NCI-H1105 (cell line): ENCODE data around the gene CUL2.
"Not testable (repeated sequence)": the region's sequence is repeated elsewhere in the genome, so short reads cannot be mapped to it uniquely, and the experiment has no call there.

Source experiments
- DNase-seq: peaks from one replicate; lab custom pipeline; 2025; lab: John Stamatoyannopoulos, UW

Gene CUL2

DNA sequence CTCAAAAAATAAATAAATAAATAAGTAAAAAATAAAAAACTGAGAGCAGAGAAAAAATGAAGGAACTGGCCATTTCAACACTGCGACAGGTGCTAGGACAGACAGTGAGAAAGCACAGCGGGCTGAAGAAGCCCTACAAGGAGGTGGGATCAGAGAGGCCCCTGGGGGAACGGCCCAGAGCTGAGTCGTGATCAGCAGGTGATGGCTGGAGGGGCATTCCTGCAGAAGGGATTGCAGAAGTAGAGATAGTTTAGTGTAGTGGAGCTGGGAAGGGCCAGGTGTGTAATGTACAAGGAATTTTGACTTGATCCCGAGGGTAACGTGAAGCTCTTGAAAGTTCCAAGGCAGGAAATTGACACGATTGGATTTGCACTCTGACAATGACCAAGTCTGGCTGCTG is 112.1 kb downstream of the CUL2 start:
- DNase-seq: no peak

DNA sequence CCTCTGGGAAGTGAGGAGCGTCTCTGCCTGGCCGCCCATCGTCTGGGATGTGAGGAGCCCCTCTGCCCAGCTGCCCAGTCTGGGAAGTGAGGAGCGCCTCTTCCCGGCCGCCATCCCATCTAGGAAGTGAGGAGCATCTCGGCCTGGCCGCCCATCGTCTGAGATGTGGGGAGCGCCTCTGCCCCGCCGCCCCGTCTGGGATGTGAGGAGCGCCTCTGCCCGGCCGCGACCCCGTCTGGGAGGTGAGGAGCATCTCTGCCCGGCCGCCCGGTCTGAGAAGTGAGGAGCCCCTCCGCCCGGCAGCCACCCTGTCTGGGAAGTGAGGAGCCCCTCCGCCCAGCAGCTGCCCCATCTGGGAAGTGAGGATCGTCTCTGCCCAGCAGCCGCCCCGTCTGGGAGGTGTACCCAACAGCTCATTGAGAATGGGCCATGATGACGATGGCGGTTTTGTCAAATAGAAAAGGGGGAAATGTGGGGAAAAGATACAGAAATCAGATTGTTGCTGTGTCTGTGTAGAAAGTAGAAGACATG is 113.7 kb downstream of the CUL2 start:
- DNase-seq: not testable (repeated sequence)

DNA sequence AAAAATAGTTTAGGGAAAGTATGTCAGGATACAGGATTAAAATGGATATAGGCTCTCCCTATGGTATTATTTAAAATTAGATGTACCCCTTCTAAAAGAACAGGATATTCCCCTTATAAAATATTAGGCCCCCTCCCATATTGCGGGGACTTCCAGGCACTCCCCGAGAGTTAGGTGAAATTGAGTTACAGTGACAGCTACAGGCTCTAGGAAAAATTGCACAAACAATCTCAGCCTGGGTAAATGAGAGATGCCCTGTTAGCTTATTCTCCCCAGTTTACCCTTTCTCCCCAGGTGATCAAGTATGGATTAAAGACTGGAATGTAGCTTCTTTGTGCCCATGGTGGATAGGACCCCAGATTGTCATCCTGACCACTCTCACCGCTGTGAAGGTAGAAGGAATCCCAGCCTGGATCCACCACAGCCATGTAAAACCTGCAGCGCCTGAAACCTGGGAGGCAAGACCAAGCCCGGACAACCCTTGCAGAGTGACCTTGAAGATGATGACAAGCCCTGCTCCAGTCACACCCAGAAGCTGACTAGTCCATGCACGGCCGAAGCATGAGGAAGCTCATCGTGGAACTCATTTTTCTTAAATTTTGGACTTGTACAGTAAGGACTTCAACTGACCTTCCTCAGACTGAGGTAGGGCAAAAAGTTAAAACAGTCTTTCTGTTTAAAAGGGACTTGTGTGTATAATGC is 115.6 kb downstream of the CUL2 start:
- not testable (repeated sequence) for DNase-seq

- DNase-seq: not testable (repeated sequence)
Measured at GRCh38 chr10:34973757-34974156, 116.4 kb downstream of the CUL2 start.

DNA sequence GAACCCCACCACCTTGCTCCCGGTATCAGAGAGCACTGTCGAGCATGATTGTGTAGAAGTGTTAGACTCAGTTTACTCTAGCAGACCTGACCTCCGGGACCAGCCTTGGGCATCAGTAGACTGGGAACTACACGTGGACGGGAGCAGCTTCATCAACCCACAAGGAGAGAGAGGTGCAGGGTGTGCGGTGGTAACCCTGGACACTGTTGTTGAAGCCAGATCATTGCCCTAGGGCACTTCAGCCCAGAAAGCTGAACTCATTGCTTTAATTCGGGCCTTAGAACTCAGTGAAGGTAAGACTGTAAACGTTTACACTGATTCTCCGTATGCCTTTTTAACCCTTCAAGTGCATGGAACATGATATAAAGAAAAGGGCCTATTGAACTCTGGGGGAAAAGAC is 117.0 kb downstream of the CUL2 start:
- not testable (repeated sequence) for DNase-seq

GRCh38 chr10:34972591-34972990 is 117.5 kb downstream of the CUL2 start:
- not testable (repeated sequence) for DNase-seq

DNA sequence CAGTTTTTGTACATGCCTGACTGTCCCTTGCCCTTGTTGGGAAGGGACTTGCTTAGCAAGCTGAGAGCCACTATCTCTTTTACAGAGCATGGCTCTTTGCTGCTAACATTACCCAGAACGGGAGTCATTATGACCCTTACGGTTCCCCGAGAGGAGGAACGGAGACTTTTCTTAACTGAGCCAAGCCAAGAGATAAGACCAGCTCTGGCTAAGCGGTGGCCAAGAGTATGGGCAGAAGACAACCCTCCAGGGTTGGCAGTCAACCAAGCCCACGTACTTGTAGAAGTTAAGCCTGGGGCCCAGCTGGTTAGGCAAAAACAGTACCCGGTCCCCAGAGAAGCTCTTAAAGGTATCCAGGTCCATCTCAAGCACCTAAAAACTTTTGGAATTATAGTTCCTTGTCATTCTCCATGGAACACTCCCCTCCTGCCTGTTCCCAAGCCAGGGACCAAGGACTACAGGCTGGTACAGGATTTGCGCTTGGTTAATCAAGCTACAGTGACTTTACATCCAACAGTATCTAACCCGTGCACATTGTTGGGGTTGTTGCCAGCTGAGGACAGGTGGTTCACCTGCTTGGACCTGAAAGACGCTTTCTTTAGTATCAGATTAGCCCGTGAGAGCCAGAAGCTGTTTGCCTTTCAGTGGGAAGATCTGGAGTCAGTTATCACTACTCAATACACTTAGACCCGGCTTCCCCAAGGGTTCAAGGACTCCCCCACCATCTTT is 118.4 kb downstream of the CUL2 start:
- not testable (repeated sequence) for DNase-seq

GRCh38 chr10:34969171-34969570 is 121.0 kb downstream of the CUL2 start:
- no peak for DNase-seq

- DNase-seq: no peak
Measured at GRCh38 chr10:34967335-34967880, 122.7 kb downstream of the CUL2 start.

DNA sequence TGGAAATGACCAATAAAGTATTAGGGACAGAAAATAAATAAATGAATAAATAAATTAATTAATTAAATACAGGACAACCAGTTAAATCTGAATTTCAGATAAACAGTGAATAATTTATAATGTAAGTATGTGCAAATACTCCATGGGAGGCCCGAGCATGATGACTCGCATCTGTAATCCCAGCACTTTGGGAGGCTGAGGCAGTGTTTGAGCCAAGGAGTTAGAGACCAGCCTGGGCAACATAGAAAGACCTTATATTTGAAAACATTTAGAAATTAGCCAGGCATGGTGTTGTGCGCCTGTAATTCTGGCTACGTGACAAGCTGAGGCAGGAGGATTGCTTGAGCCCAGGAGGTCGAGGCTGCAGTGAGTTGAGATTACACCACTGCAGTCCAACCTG is 123.7 kb downstream of the CUL2 start:
- DNase-seq: no peak

GRCh38 chr10:34966040-34966439 is 124.1 kb downstream of the CUL2 start:
- DNase-seq: no peak

- DNase-seq: no peak
Measured at GRCh38 chr10:34964166-34964800, 125.9 kb downstream of the CUL2 start.

DNA sequence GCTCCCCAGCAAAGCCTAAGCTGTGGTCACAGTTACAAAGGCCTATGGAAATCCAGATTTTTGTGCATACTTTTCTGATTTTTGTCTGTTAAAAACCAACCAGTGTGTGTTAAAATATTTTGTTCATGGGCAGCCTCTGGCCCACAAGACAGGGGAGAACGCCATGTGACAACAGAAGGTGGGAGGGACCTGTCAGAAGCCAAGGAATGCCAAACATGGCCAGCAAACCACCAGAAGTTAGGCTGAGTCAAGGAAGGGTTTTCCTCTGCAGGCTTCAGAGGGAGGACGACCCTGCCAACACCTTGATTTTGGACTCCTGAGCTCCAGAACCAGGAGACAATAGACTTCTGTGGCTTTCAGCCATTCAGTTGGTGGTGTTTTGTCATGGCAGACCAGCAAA is 127.3 kb downstream of the CUL2 start:
- DNase-seq: no peak

- DNase-seq: no peak
Measured at GRCh38 chr10:34960983-34961382, 129.2 kb downstream of the CUL2 start.

DNA sequence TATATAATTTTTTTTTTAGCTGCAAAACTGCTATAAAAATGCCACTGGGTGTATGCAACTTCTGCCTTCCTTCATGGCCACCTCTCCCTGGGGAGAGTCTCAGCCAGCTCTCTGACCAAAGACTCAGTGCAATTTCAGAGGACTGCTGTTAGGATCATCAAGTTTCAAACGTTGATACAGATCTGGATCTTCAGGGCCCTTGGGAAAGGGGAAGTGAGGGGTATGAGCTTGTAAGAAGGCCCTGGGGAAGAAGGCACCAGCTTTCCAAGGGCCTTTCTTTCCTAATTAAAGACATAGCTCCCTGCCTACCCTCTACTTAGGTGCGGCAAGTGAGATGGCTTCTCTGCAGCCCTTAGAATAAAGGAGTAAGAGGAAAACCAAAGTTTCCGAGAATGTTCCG is 130.4 kb downstream of the CUL2 start:
- DNase-seq: no peak

DNA sequence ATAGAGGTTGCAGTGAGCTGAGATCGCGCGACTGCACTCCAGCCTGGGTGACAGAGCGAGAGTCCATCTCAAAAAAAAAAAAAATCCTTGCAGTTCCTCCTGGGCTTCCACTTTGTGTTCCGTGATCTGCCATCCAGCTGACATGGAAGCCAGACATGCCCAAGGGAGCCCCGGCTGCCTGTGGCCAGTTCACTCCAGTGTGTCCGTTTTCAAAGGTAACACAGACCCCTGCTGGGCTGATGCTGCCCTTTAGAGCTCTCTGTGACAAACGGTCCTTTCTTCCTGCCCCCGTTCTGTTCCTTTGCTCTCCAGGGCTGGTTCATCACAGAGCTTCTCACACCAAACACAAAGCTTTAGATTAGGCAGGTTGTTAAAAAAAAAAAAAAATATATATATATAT is 130.8 kb downstream of the CUL2 start:
- no peak for DNase-seq
